Muscle of leg (tissue), 11 donors: Measurements from ENCODE around the gene PLK2. TPM values are rescaled to one million over a fixed set of nuclear protein-coding genes. Genes with fewer than 3 reads are reported as not detected.
A peak's percentile ranks its signal among the peaks of the same experiment; 100 is the strongest.

ENCODE experiments used
- DNase-seq: peaks from one replicate; pipeline ENCODE4 v3.0.0; 2013
- H3K27ac ChIP-seq: one replicate; pipeline ENCODE4 v1.5.1; 2013; ENCODE audit warnings: mild to moderate bottlenecking, low read length, control low read depth
- H3K27me3 ChIP-seq: one replicate; pipeline ENCODE4 v1.6.1; 2013; ENCODE audit warnings: low read length; ENCODE audit not compliant: control insufficient read depth, insufficient read depth
- H3K36me3 ChIP-seq: one replicate; pipeline ENCODE4 v1.6.1; 2013; ENCODE audit warnings: low read length; ENCODE audit not compliant: control insufficient read depth, insufficient read depth
- H3K4me1 ChIP-seq: one replicate; pipeline ENCODE4 v1.6.1; 2013; ENCODE audit warnings: low read length; ENCODE audit not compliant: control insufficient read depth, insufficient read depth
- H3K4me3 ChIP-seq: one replicate; pipeline ENCODE4 v1.5.1; 2013; ENCODE audit warnings: low read length, control low read depth
- H3K9me3 ChIP-seq: replicated peaks from 2 replicates; pipeline ENCODE4 v1.6.1; 2013; ENCODE audit warnings: low read depth, low read length; ENCODE audit not compliant: control insufficient read depth
- WGBS: methylation state at CpG from one replicate; pipeline ENCODE4 v1.1.5; 2013; ENCODE audit warnings: missing lambda C conversion rate; ENCODE audit not compliant: insufficient coverage; 5-methylcytosine and 5-hydroxymethylcytosine counted together
- polyA plus RNA-seq, 8 donors: library from polyadenylated mRNA; unstranded; fragments of 120-200 nt; gene quantifications; one replicate each; pipeline versions ENCODE4 v1.2.1 to v1.2.3, GENCODE V29; 2013; ENCODE audit warnings: inconsistent platforms in 1 of 8, low replicate concordance in 1 of 8; ENCODE audit not compliant: insufficient read length in 8 of 8, insufficient read depth in 1 of 8
- total RNA-seq: library from RNA; stranded (reverse); fragments of 120-200 nt; gene quantifications from one replicate; pipeline ENCODE4 v1.2.4, GENCODE V29; 2013

PLK2 gene
- total and polyA plus RNA-seq, 9 donors: 66.9 to 103 (median 84.2) TPM

DNA sequence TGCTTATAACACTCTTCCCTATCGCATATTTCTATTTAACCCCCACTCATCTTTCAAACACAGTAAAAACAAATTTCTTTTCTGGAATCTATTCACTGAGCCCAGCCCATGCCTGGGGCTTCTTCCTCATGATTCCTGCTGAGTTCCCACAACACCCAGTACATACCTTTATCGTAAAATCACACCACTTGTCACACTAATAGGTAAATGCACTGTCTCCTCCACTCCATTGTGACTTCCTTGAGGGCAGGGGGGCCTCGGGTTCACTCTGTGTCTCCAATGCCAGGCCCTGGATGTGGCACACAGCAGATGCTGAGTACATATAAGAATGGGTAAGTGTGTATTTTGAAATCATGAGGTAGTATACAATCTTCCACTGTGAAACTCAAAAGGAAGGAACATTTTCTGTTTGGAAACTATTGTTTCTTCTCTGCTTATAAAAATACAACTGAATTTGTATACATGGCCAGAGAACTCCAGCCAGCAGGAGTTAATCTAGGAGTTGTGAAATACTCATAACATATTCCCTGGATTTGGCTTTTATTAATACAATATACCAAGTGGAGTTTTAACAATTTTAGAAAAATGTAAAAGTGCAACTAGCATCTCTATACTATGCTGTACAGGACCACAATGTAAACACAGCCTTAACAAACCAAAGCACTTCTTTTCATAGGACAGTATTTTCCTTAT, 7.2 kb downstream of the PLK2 start:
- 93% methylated on average over 2 of the region's 3 CpGs for WGBS
- no peak for DNase-seq
- Histone ChIP-seq H3K27ac (no peak overlapping the region), H3K4me3 (no peak overlapping the region), H3K36me3 (peaks cover 42% of the 10 kb centered on the region), H3K9me3 (no peaks in the 10 kb centered on the region), H3K27me3 (no peaks in the 10 kb centered on the region), H3K4me1 (peaks cover 9% of the 10 kb centered on the region)

DNA sequence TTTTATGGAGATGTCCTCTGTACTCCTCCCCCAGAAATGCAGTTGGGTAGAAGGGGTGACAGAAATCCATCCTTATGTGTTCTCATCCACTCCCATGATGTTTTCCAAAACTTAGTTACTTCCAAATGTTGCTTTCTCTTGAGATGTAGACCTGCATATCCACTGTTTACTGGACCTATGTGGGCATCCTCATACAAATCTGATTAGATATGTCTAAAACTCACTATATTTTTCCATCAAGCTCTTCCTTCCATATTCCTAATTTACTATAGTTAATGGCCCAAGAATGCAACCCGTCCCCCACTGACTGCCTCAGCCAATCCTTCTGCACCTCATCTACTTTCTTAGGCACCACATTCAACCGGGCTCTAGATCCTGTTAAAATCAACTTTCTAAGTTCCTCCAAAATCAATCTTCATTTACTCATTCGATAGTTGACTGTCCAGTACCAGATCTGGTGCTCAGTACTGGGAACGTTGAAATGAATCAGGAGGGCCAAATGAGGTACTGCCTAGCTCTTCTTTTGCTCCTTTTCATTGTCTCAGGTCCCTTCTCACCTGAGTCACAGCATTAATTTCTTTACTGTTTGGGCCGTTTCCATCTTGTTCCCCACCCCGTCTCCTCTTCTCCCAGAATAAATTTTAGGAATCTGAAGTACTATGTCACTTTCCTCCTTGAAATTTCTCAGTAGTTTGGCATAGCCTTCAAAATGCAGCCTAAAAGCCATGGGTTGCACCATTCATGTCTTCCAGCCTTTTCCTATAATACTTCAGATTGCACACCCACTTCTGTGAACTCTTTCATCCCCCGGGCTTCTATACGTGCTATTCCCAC, 7.9 kb downstream of the PLK2 start:
- WGBS: 83% methylated on average over 8 of the region's 8 CpGs
- H3K4me3 ChIP-seq: no peak overlapping the region
- no peaks in the 10 kb centered on the region for H3K27me3 ChIP-seq
- H3K9me3 ChIP-seq: no peaks in the 10 kb centered on the region
- DNase-seq: no peak
- no peak overlapping the region for H3K27ac ChIP-seq
- H3K4me1 ChIP-seq: peaks cover 7% of the 10 kb centered on the region
- peaks cover 36% of the 10 kb centered on the region for H3K36me3 ChIP-seq

DNA sequence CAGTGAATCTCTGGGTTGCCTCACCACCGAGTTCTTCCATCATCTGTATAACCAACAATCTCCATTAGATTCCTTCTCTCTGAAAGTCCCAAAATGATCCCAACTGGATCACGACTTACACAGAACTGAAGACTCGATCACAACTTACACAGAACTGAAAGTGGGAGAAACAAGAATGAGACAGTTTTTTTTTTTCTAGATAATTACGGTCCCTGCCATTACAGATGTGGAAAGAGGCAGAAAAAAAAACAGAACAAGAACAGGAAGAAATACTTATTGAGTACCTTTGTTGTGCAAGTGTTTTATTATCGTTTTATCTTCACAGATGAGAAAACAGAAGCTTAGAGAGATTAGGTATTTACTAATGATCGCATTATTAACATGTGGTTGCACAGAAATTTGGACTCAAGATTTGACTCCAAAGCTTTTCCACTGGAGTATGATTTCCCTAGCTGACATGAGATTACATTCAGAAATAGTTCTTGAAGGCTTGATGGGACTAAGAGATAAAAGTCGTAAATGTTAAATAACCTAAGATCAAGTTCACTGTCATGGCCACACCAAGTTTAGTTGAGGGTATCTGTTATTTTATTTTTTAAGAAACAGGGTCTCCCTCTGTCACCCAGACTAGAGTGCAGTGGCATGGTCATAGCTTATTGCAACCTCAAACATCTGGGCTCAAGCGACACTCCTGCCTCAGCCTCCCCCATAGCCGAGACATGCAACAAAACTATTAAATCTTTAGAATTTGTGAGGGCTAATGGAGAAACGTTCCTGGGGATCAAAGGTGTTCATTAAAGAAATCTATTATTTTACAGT, 8.9 kb downstream of the PLK2 start:
- Histone ChIP-seq H3K9me3 (no peaks in the 10 kb centered on the region), H3K4me3 (no peak overlapping the region), H3K27me3 (no peaks in the 10 kb centered on the region), H3K36me3 (peaks cover 29% of the 10 kb centered on the region), H3K4me1 (peaks cover 5% of the 10 kb centered on the region), H3K27ac (no peak overlapping the region)
- no CpG with 5 or more reads among the region's 10 CpGs for WGBS
- no peak for DNase-seq

- H3K36me3 ChIP-seq: peaks cover 19% of the 10 kb centered on the region
Measured at GRCh38 chr5:58450018-58450417, 9.9 kb downstream of the PLK2 start.

DNA sequence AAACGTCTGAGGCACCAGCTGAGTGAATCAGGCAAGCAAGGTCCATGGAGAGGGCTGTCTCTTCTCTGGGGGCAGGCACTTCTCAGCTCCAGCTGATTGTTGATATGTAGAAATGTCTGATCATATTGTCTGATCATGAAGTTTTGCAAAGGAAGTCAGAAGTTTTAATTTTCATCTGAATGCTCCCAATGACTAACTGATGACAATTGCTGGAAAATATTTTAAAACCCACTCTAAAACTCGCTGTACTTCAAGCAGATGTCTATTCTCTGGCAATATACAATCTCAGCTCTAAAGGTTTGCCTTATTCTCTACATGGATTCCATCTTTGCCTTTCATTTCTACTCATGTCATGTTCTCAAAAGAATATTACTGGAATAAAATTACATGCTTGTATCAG, 12.7 kb downstream of the PLK2 start:
- Histone ChIP-seq H3K9me3 (no peaks in the 10 kb centered on the region), H3K4me1 (no peaks in the 10 kb centered on the region), H3K36me3 (no peaks in the 10 kb centered on the region), H3K27ac (no peak overlapping the region), H3K4me3 (no peak overlapping the region), H3K27me3 (no peaks in the 10 kb centered on the region)
- WGBS: 53% methylated on average over 2 of the region's 2 CpGs
- no peak for DNase-seq

More at GRCh38 chr5:58450018-58450417, 9.9 kb downstream of the PLK2 start:
- no peak overlapping the region for H3K4me3 ChIP-seq
- H3K9me3 ChIP-seq: no peaks in the 10 kb centered on the region
- H3K4me1 ChIP-seq: no peaks in the 10 kb centered on the region
- DNase-seq: no peak
- H3K27me3 ChIP-seq: no peaks in the 10 kb centered on the region
- H3K27ac ChIP-seq: no peak overlapping the region
- 86% methylated on average over 1 of the region's 3 CpGs for WGBS

GRCh38 chr5:58446024-58446423, 13.9 kb downstream of the PLK2 start:
- H3K36me3 ChIP-seq: no peaks in the 10 kb centered on the region
- H3K9me3 ChIP-seq: no peaks in the 10 kb centered on the region
- H3K4me3 ChIP-seq: no peak overlapping the region
- no peaks in the 10 kb centered on the region for H3K27me3 ChIP-seq
- WGBS: 93% methylated on average over 9 of the region's 10 CpGs
- no peak for DNase-seq
- no peaks in the 10 kb centered on the region for H3K4me1 ChIP-seq
- no peak overlapping the region for H3K27ac ChIP-seq

DNA sequence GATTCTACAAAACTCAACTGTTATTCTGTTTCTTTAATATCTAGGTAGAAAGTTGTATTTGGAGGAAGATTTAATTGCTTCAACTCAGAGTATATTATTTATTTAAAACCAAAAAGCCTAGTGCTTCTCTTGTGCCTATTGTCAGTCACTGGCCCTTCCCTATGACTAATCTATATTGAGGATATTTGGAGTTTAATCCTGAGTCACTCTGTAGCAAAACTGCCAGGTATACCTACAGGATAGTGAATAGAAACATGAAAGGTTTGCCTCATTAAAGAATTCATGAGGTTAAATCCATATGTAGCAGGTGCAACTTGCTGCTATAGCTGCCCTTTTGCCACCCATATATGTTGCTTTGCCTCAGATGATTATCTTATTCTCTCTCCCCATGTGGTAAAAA, 15.1 kb downstream of the PLK2 start:
- H3K4me3 ChIP-seq: no peak overlapping the region
- H3K36me3 ChIP-seq: no peaks in the 10 kb centered on the region
- no peak overlapping the region for H3K27ac ChIP-seq
- H3K27me3 ChIP-seq: no peaks in the 10 kb centered on the region
- no peaks in the 10 kb centered on the region for H3K4me1 ChIP-seq
- H3K9me3 ChIP-seq: no peaks in the 10 kb centered on the region
- no peak for DNase-seq

DNA sequence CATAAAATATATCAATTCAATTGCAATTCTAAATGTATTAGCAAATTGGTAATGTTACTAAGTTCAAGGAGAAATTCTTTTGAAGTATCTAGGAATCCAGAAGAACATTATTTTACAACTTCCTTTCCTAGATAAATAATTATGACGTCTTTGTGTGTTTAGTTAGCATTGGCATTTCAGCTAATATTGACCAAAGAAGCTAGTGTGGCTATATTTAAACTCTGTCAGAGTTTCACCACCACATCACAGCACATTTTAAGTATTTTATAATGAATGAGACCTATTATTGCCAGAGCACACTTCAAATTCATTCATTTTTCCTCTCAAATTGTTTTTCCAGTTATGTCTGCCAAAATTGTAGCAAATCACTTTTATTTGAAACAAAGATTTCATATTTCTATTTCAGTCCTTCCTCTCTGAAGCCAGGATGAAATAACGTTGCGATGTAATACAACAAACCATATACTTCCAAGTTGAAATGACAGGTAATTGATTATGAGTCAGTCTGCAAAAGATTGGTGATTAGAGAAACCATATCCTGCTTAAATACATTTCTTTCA, 18.9 kb downstream of the PLK2 start:
- WGBS: no CpG with 5 or more reads among the region's 3 CpGs
- Histone ChIP-seq H3K4me1 (no peaks in the 10 kb centered on the region), H3K27ac (no peak overlapping the region), H3K9me3 (no peaks in the 10 kb centered on the region), H3K4me3 (no peak overlapping the region), H3K27me3 (no peaks in the 10 kb centered on the region), H3K36me3 (no peaks in the 10 kb centered on the region)
- DNase-seq: peak; percentile 52

DNA sequence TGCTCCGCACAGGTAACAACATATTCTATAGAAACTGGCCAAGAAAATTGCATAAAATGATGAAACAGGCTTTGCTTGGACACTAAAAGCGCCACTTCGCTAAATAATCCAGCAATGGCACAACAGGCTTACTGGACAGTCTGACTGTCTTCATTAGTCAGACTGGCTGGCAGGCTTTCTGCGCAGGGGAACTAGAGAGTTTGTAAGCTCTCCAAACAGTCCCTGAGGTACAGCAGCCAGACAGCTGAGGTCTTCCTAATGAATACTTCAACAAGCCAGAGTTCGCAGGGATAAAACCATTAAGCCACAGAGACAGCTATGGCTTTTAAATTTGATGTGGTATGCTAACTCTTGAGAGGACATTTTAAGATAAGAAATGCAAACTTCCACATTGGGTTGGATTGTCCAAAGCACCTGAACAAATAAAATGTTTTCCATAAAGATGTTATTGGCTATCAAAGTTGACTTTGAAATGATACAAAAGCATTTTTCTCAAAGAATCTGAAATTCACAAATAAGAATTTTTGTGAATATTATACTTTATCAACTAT, 20.7 kb downstream of the PLK2 start:
- Histone ChIP-seq H3K4me3 (no peak overlapping the region), H3K36me3 (no peaks in the 10 kb centered on the region), H3K27me3 (no peaks in the 10 kb centered on the region), H3K9me3 (no peaks in the 10 kb centered on the region), H3K27ac (no peak overlapping the region), H3K4me1 (no peaks in the 10 kb centered on the region)
- DNase-seq: no peak
- 85% methylated on average over 4 of the region's 5 CpGs for WGBS
